Body of pancreas (tissue), 4 donors: Measurements from ENCODE around the gene METRNL.

Experiments
- CTCF ChIP-seq, 7 experiments: fragments of 450-650 bp in 4 of 7; fragments of 200-600 bp in 3 of 7; sonication (generic) in 3 of 7; IDR thresholded peaks; one replicate each; pipeline ENCODE4 v1.5.1; 2016 to 2019; ENCODE audit warnings: antibody characterized with exemption in 7 of 7
- POLR2A ChIP-seq, 3 donors: fragments of 450-650 bp; IDR thresholded peaks; one replicate each; pipeline ENCODE4 v1.6.1; 2016; ENCODE audit warnings: antibody characterized with exemption in 3 of 3, mild to moderate bottlenecking in 2 of 3

GRCh38 chr17:83113381-83113780 lies 34.0 kb downstream of the METRNL start:
- TF ChIP-seq POLR2A (IDR thresholded peaks at IDR 0.05) (no peak), CTCF (IDR thresholded peaks at IDR 0.05) (no peak)
